K562 (cell line): Measurements from ENCODE around the gene EIF1AY. TPM values are rescaled to one million over a fixed set of nuclear protein-coding genes. Genes with fewer than 3 reads are reported as not detected.

ENCODE experiments used
- CTCFL ChIP-seq: IDR thresholded peaks from 2 replicates; pipeline ENCODE4 v1.6.1; 2011; ENCODE audit warnings: borderline replicate concordance, low read depth, mild to moderate bottlenecking, moderate library complexity, low read length; ENCODE audit not compliant: insufficient read depth, poor library complexity, severe bottlenecking
- ETV6 ChIP-seq, 3 experiments: fragments of 150-350 bp in 1 of 3; sonication (generic) in 1 of 3; formaldehyde crosslinking in 1 of 3; IDR thresholded peaks; 2 replicates each; pipeline versions ENCODE4 v1.6.1 to v1.8.0; 2014 to 2022; ENCODE audit warnings: borderline replicate concordance in 2 of 3, low read depth in 2 of 3, antibody characterized with exemption in 1 of 3, low read length in 1 of 3, mild to moderate bottlenecking in 1 of 3, missing genetic modification reagents in 1 of 3
- RBM14 ChIP-seq: fragments of 200-400 bp; formaldehyde crosslinking; IDR thresholded peaks from 2 replicates; pipeline ENCODE4 v1.6.1; 2018; ENCODE audit warnings: low read depth, mild to moderate bottlenecking, low read length, moderate library complexity, borderline replicate concordance; ENCODE audit not compliant: insufficient read depth
- RBM34 ChIP-seq: fragments of 200-400 bp; formaldehyde crosslinking; IDR thresholded peaks from 2 replicates; pipeline ENCODE4 v1.6.1; 2018; ENCODE audit warnings: low read length, borderline replicate concordance; ENCODE audit not compliant: insufficient read depth
- SREBF1 ChIP-seq: fragments of 150-350 bp; IDR thresholded peaks from 2 replicates; pipeline ENCODE4 v1.6.1; 2014; ENCODE audit warnings: antibody characterized with exemption, low read depth, low read length, borderline replicate concordance
- TCF7 ChIP-seq: sonication (generic); IDR thresholded peaks from 2 replicates; pipeline ENCODE4 v1.6.1; 2016; ENCODE audit warnings: antibody characterized with exemption, borderline replicate concordance
- ZBTB40 ChIP-seq, 2 experiments: fragments of 450-650 bp in 1 of 2; sonication (generic) in 1 of 2; formaldehyde crosslinking in 1 of 2; IDR thresholded peaks; 2 replicates each; pipeline versions ENCODE4 v1.7.1 to v1.9.0; 2016 to 2022; ENCODE audit warnings: inconsistent platforms in 1 of 2, mild to moderate bottlenecking in 1 of 2, missing genetic modification reagents in 1 of 2
- ZBTB43 ChIP-seq: sonication (generic); formaldehyde crosslinking; IDR thresholded peaks from 2 replicates; pipeline ENCODE4 v1.8.0; 2023; ENCODE audit warnings: mild to moderate bottlenecking, missing genetic modification reagents
- polyA plus RNA-seq, 8 experiments: library from polyadenylated mRNA; depleted of rRNA in 4 of 8; stranded (reverse) in 5 of 8; unstranded in 3 of 8; fragments of >200 nt; fragmentation: Nextera tagmentation in 2 of 8; fragmentation: Illumina TruSeq in 1 of 8; extraction: Ambion mirVana in 2 of 8; extraction: Trizol in 1 of 8; gene quantifications; 2 replicates each; pipeline versions ENCODE4 v1.2.1 to v1.2.3, GENCODE V29; 2011 to 2014; ENCODE audit warnings: inconsistent platforms in 1 of 8, missing spikeins in 1 of 8
- total RNA-seq, 7 experiments: library from RNA; depleted of rRNA in 6 of 7; stranded (reverse); fragments of >200 nt in 6 of 7; fragmentation: Illumina TruSeq in 2 of 7; extraction: Trizol in 2 of 7; gene quantifications; 2 replicates each; pipeline versions ENCODE4 v1.2.1 to v1.2.3, GENCODE V29; 2011 to 2021; ENCODE audit warnings: low replicate concordance in 1 of 7

EIF1AY gene
- total and polyA plus RNA-seq, 9 of the 15 experiments (the other 6 are each of a cell fraction or from before 2014, with no cell fraction given): not detected

GRCh38 chrY:20571306-20571705 lies 4.3 kb upstream of the EIF1AY start (continued):
- TF ChIP-seq ZBTB40 (IDR thresholded peaks at IDR 0.05) (no peak), ZBTB40 (CRISPR knock-in tag; IDR thresholded peaks at IDR 0.05) (no peak), TCF7 (no peak), CTCFL (no peak), ETV6 (IDR thresholded peaks at IDR 0.05; ENCODE audit: borderline replicate concordance in 1 of 2, low read depth in 2 of 2, low read length in 1 of 2) (no peak), ETV6 (CRISPR knock-in tag; IDR thresholded peaks at IDR 0.05; ENCODE audit: borderline replicate concordance) (no peak), RBM34 (no peak), RBM14 (no peak), SREBF1 (no peak), ZBTB43 (no peak)
